SK-N-SH treated with all-trans-retinoic acid at 6 μM for 48 hours (cell line): ENCODE data around the gene RBM28.

Source experiments
- ARNTL ChIP-seq: fragments of 450-650 bp; formaldehyde crosslinking; IDR thresholded peaks from 2 replicates; pipeline ENCODE4 v1.5.0; 2020; ENCODE audit warnings: low read depth, mild to moderate bottlenecking, moderate library complexity, borderline replicate concordance
- ISL1 ChIP-seq: fragments of 250-450 bp; sonication (Bioruptor Pico); IDR thresholded peaks from 2 replicates; pipeline ENCODE4 v2.1.2; 2022; ENCODE audit warnings: mild to moderate bottlenecking, moderate library complexity
- PPARA ChIP-seq: fragments of 250-450 bp; sonication (Bioruptor Pico); IDR thresholded peaks from 2 replicates; pipeline ENCODE4 v1.5.0; 2020; ENCODE audit warnings: mild to moderate bottlenecking, borderline replicate concordance
- RARB ChIP-seq: fragments of 250-450 bp; sonication (Bioruptor Pico); IDR thresholded peaks from 2 replicates; pipeline ENCODE4 v1.8.0; 2021; ENCODE audit warnings: mild to moderate bottlenecking, moderate library complexity
- ZFP3 ChIP-seq: fragments of 250-450 bp; sonication (Bioruptor Pico); IDR thresholded peaks from 2 replicates; pipeline ENCODE4 v1.5.0; 2020; ENCODE audit warnings: mild to moderate bottlenecking, moderate library complexity
- ZFP30 ChIP-seq: fragments of 450-650 bp; formaldehyde crosslinking; IDR thresholded peaks from 2 replicates; pipeline ENCODE4 v1.5.0; 2022; ENCODE audit warnings: mild to moderate bottlenecking, moderate library complexity
- ZNF565 ChIP-seq: fragments of 450-650 bp; formaldehyde crosslinking; conservative IDR thresholded peaks from 2 replicates; pipeline ENCODE4 v1.5.0; 2020; ENCODE audit warnings: low read depth, mild to moderate bottlenecking, moderate library complexity
- ZNF70 ChIP-seq: fragments of 450-650 bp; formaldehyde crosslinking; IDR thresholded peaks from 2 replicates; pipeline ENCODE4 v1.5.0; 2020; ENCODE audit warnings: mild to moderate bottlenecking, moderate library complexity
- TF ChIP-seq, protein P1 (sequence below): fragments of 250-450 bp; sonication (Bioruptor Pico); IDR thresholded peaks from 2 replicates; pipeline ENCODE4 v1.5.1; 2020; ENCODE audit warnings: low read depth, mild to moderate bottlenecking, moderate library complexity
- TF ChIP-seq, protein P2 (sequence below): fragments of 250-450 bp; sonication (Bioruptor Pico); IDR thresholded peaks from 2 replicates; pipeline ENCODE4 v1.8.0; 2020; ENCODE audit warnings: mild to moderate bottlenecking, moderate library complexity, borderline replicate concordance

DNA sequence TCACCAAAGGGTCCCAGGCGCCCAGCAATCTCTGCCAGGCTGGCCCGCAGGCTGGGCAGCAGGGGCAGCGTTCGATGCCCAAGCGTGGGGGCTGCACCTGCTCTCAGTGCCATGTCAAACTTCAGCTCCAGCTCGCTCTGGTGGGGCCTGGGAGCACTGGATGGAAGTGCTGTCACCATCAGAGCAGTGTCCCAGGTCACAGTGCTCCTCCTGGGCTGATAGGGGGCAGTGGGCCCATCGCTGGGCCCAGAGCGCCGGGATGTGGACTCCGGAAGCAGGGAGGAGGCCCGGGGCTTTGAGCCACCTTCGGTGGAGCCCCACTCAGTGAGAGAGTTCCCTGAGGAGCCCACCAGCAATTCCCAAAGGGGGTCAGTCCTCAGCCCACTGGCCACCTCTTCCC, 15.6 kb upstream of the RBM28 start:
- no peak for TF ChIP-seq ZFP30 (CRISPR knock-in tag)
- no peak for TF ChIP-seq RARB (CRISPR knock-in tag)
- TF ChIP-seq, protein P1, sequence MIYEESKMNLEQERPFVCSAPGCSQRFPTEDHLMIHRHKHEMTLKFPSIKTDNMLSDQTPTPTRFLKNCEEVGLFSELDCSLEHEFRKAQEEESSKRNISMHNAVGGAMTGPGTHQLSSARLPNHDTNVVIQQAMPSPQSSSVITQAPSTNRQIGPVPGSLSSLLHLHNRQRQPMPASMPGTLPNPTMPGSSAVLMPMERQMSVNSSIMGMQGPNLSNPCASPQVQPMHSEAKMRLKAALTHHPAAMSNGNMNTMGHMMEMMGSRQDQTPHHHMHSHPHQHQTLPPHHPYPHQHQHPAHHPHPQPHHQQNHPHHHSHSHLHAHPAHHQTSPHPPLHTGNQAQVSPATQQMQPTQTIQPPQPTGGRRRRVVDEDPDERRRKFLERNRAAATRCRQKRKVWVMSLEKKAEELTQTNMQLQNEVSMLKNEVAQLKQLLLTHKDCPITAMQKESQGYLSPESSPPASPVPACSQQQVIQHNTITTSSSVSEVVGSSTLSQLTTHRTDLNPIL (CRISPR knock-in tag) = no peak
- no peak for TF ChIP-seq PPARA (CRISPR knock-in tag)
- TF ChIP-seq ISL1 (CRISPR knock-in tag) = no peak
- TF ChIP-seq, protein P2, sequence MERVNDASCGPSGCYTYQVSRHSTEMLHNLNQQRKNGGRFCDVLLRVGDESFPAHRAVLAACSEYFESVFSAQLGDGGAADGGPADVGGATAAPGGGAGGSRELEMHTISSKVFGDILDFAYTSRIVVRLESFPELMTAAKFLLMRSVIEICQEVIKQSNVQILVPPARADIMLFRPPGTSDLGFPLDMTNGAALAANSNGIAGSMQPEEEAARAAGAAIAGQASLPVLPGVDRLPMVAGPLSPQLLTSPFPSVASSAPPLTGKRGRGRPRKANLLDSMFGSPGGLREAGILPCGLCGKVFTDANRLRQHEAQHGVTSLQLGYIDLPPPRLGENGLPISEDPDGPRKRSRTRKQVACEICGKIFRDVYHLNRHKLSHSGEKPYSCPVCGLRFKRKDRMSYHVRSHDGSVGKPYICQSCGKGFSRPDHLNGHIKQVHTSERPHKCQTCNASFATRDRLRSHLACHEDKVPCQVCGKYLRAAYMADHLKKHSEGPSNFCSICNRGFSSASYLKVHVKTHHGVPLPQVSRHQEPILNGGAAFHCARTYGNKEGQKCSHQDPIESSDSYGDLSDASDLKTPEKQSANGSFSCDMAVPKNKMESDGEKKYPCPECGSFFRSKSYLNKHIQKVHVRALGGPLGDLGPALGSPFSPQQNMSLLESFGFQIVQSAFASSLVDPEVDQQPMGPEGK (CRISPR knock-in tag) = no peak
- no peak for TF ChIP-seq ZNF565 (CRISPR knock-in tag)
- TF ChIP-seq ARNTL = no peak
- TF ChIP-seq ZNF70 = no peak
- no peak for TF ChIP-seq ZFP3
